T1000 (cell line): Measurements from ENCODE around the gene DCHS1.

Experiments used
- DNase-seq: peaks from one replicate; lab custom pipeline; 2025; ENCODE audit warnings: mixed read lengths; lab: John Stamatoyannopoulos, UW

Gene DCHS1

GRCh38 chr11:6626971-6627761 is 28.4 kb downstream of the DCHS1 start:
- no peak for DNase-seq

- no peak for DNase-seq
These were observed 29.7 kb downstream of the DCHS1 start for GRCh38 chr11:6625832-6626420.

DNA sequence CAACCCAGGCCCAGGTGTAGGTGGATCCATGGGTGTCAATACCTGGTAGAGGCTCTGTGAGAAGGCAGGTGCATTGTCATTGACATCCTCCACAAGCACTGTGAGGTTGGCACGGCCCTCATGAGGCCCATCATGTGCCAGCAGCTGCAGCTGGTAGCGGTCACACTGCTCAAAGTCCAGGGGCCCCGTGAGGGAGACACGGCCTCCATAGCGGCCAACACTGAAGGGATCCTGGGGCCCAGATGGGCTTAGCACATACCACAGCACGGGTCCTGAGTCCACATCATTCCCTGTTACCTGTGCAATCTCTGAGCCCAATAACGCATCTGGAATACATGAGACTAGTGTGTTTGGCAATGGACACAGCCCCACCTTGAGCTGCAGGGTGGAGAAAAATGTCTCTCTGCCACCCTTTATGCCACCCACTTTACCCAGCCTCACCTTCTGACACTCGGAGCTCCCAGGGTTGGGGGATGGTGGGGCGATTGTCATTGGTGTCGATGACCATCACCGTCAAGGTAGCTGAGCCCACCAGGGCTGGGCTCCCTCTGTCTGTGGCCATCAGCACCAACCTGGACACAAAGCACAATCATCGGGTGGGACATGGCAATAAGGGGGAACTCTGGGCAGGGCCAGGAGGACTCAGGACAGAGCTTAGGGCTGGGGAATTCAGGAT is 30.3 kb downstream of the DCHS1 start:
- DNase-seq = no peak

DNA sequence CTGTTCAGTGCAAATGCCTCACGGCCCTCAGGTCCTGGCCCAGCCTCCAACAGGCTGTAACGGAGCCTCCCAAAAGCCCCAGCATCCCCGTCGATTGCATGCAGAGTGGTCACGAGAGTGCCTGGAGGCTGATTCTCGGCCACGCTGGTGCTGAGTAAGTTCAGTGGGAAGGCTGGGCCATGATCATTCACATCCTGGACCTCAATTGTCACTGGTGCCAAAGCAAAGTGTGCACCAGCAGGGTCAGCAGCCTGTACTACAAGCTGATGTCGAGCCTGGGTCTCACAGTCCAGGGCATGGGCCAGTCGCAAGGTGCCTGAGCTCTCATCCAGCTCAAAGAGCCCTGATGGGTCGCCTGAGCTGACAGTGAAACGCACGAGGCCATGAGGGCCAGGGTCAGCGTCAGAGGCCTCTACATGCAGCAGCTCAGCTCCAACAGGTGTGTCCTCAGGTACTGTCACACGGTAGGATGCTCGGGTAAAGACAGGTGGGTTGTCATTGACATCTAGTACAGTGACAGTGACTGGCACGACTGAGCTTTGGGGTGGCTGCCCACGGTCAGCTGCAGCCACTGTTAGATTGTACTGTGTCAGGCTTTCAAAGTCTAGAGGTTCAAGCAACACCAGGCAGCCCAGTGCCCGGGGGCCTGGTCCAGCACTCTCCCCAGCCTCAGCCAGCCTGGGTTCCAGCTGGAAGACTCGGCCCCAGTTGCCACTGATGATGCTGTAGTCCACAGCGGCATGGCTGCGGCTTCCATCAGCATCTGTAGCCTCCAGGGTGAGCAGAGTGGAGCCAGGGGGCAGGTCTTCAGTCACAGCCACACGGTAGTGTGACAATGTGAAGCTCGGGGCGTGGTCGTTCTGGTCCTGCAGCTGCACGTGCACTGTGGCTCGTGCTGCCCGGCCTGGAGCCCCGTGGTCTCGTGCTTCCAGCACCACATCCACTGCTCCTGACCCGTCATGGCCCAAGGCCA is 31.9 kb downstream of the DCHS1 start:
- DNase-seq = no peak

GRCh38 chr11:6622261-6623171 is 33.1 kb downstream of the DCHS1 start:
- DNase-seq = no peak

DNA sequence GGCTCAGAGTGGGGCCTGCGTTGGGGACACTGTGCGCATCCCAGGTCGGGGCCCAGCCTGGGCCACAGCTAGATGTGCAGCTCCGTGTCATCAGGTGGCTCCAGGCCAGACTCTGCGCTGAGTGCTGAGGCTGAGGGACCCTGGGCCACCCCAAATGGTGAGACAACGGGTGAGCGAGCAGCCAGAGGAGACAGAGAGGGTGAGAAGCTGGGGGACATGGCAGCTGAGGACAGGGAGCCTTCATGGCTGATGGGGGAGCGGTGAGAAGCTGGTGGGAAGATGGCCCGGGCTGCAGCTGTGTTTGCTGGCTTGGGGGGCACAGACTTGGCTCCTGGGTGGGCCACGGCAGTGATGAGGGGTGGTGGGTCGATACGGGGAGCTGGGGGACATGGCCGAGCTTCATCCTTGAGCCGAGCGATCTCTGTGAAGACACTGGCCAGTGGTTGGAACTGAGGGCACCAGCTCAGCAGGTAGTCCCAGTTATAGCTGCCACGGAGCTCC is 33.8 kb downstream of the DCHS1 start:
- no peak for DNase-seq

DNA sequence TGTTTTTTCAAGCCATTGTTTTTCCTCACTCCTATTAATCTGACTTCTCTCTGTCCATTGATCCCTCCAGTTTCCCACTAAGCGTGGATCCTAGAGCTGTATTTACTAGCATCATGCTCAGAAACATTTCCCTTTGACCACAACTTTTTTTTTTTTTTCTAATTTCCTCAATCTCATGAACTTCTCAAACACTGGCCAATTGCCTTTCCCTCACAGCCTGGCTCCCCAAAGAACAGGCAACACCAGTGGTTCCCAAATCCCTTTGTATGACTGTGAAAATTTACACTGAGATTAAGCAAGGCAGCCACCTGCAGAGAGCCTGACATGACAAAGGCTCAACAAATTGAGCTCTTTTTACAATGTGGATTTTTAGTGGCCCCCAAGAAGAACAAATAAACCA is 35.0 kb downstream of the DCHS1 start:
- DNase-seq = no peak

DNA sequence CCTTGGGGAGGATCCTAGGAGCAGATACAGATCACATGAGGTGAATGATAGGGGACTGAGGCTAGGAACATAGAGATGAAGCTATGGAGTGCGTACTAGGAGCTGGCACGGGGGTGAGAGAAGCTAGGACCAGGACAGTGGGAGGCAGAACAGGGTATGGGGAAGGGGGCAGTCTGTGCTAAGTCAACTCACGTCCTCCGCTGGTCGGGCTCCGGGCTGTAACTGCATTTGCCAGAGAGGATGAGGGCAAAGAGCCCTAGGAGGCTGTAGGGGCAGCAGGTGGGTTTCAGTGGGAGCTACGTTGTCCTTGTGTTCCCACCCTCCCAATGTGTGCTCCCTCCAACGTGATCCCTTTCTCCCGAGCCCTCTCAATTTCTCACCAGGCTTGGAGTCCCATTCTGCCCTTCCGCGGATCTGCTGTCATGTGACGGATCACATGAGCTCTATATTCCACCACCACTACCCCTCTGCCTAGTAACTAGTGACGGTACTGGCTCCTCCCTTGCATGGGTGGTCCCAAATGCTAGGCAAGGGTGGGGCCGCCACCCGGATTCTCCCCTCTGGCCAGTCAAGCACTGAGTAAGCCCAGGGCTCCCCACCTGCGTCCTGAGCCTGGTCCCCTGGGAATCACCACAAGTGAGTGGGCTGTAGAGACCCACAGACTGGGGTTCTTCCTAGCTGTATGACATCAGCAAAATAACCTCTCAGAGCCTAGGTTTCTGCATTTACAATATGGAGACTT is 36.4 kb downstream of the DCHS1 start, which contains the start of gene TPP1:
TPP1 (minus strand) TSS at position 419 of the 742 bp plus-strand sequence; CDS start at position 397, 22 bp downstream.
- DNase-seq = peak; percentile 77

DNA sequence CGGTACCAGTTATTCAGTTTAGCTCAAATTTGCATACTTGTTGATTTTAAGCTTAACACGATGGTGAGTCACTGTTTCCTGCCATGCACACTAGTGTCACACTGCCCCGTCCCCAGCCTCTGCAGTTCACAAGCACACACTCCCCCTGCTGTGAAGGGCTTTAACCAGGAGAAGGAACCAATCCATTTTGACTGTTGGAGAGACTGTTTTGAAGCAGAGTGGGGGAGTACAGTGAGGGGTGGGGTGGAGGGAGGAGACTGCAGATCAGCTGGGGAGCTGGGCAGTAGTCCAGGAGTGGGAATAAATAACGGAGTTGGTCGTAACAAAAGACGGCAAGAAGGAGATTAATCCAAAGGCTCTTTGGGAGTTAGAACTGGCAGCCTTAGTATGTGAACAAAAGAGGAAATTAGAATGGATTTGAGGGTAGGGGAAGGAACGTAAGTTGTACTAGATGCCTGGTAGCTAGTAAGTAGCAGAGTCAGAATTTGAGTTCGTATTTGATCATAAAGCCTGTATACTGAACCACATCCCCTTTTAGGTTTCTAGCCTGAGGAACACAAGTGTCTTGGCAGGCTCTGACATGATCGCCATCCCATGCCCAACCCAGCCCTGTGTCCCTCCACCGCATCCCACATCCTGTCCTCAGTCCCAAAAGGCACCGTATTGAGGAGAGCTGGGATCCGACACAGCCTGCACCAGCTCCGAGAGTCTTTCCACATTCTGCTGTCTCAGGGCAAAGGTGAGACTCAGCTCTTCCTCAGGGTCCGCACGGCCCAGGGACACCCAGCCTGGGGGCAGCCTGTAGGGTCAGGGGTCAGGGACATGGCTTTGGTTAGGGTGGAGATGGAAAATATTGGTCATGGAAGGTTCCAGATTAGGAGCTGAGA is 37.2 kb downstream of the DCHS1 start:
- DNase-seq = no peak

GRCh38 chr11:6617315-6617781 is 38.3 kb downstream of the DCHS1 start:
- no peak for DNase-seq

DNA sequence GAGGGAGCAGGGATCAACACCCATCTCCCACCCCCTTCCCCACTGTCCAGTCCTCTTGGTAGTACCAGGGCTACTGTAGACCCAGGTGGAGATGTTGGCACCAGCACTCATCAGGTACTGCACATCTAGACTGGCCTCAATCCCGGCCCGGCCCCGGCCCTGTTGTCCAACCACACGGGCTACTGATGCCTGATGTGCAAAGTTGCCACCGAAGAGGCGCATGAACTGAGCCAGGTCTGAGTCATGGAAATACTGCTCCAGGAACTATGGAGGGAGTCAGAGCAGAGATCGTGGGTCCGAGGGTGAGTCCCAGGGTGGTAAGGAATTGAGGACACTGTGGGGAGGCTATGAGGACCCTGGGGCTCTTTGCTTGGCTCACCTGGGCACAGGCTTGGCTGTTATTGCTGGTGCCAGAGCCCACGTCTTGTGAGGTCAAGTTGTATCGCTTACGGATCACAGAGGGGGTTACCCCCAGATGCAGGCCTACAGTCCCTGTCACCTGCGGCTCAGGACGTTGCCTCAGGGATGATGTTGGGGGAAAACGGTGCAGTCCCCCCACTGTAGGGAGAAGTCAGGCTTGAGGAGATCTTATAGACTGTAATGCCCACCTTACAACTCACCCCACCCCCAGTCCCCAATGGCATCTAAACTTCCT is 38.9 kb downstream of the DCHS1 start:
- no peak for DNase-seq

DNA sequence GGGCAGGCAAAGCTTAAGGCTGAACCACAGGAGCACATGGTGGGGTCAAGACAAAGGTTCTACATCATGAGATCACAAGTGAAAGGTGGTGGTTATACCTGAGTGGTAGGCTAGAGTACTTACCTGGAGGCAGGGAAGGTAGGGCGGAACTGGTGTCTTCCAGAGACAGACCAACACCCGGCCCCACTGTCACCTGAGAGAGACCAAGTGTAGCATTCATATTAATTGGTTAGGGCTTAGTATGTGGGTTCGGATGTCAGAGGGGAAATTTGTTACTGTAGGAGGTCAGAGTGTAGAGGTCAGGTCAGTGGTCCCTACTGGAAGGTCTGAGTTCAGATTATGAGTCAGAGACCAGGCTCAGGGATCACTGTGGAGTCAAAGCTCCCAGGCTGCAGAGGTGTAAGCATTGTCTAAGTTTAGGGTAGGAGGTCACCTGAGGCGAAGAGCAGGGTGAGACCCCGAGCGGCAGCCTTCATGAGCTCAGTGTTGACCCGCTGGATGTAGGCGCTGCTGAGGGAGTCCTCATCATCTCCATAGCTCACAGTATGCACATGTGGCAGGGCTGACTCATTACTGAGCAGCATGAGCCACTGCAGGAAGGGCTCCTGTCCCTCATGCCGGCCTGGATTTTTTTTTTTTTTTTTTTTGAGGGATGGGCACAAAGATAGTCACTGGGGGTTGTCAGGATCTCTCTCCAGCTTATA is 39.6 kb downstream of the DCHS1 start:
- no peak for DNase-seq

DNA sequence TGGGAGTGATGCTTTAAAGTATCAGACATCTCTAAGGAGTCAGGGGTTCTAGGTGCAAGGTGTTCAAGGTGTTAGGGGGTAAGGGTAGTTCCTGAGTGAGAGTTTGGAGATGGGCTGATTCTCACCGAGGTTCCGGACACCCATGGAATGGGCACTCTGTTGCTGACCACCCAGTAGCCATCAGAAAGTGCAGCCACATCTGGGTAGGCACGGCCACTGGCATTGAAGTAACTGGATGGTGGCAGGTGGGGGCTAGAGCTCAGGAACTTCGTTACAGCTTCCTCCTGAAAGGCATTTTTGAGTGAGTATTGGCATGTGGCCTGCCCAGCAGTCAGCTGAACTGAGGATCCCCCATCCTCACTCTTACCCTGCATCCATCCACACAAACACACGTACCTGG is 40.6 kb downstream of the DCHS1 start:
- DNase-seq = no peak

GRCh38 chr11:6614446-6614845 is 41.2 kb downstream of the DCHS1 start:
- no peak for DNase-seq

- no peak for DNase-seq
These were observed 42.1 kb downstream of the DCHS1 start for GRCh38 chr11:6613496-6613895.

DNA sequence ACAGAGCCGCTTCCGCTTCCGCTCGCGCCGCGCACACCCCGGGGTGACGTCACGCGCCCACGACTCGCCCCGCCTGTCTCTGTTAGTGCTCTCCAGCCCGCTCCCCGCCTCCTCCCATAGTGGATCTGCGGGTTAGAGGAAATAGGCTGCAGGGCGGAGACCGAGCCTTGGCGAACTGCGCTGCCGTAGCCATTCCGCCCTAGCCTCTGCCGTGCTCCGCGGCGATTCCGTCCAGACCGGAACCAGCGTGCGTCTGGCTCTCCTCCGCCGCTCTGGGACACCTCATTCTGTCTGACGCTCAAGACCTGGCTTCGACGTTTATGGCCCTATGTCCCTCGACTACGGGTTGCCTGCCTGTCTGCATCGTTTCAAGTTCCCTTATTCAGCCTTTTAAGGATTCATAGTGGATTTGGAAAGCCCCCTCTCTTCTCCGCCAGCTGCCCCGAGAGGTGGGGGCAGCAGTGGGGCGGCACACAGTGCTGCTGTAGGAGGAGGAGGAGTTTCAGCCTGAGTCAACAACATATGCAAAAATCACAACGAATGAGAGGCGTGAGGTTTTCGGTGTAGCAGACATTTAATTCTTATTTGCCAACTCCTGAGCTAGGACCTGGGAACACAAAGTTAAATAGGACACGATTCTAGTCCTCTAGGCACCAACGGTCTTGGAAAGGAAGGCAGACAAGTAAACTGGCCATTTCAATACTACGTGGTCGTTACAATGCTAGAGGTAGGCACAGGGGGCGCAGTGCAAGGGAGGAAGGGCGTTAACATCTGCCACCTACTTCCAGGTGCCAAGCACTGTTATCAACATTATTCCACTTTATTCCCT is 43.2 kb downstream of the DCHS1 start, which contains the start of gene TAF10:
TAF10 (minus strand) TSS at position 4 of the 829 bp plus-strand sequence. CDS start 27 bp downstream, outside the sequence.
- DNase-seq = peak; percentile 73

- no peak for DNase-seq
These were observed 43.7 kb downstream of the DCHS1 start for GRCh38 chr11:6611963-6612212.
